Astrocyte of the cerebellum (primary cell): ENCODE data around the gene DENND10.
"Not testable (repeated sequence)": the region's sequence is repeated elsewhere in the genome, so short reads cannot be mapped to it uniquely, and the experiment has no call there.

ENCODE experiments used
- DNase-seq: peaks from one replicate; pipeline ENCODE4 v3.0.0-alpha.2; 2011; ENCODE audit warnings: low read depth
- H3K4me3 ChIP-seq: 2 replicates; pipeline ENCODE4 v1.5.1; 2011; ENCODE audit warnings: mild to moderate bottlenecking, low read depth, low read length, moderate library complexity
- in situ Hi-C: cut with HindIII; loops from 2 replicates; pipeline ENCODE4 v1.10.0; 2017; ENCODE audit warnings: low sequenced_read_pairs
- TF ChIP-seq, protein P1 (sequence below): IDR thresholded peaks from 2 replicates; pipeline ENCODE4 v1.5.1; 2012; ENCODE audit warnings: low read length, low read depth, moderate library complexity, mild to moderate bottlenecking; ENCODE audit errors: missing control alignments

The DENND10 gene

DNA sequence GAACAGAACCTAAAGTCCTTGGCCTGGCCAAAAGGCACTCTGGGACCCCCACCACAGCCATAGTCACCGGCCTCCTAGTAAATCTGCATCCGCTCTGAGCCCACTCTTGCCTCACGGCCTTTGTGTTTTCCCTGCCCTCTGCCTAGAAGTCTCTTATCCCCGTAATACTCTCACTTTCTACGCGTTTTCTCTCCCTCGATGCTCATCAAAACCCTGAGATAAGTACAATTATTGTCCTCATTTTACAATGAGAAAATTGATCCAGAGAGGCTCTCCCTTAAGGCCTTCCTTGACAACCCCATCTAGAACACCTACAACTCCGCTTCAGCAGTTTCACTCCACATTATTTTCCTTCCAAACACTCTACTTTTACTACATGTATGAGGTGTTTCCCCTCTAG, 63.1 kb downstream of the DENND10 start:
- no peak overlapping the region for H3K4me3 ChIP-seq
- in situ Hi-C loops = no loop called here
- no peak for DNase-seq
- TF ChIP-seq, protein P1, sequence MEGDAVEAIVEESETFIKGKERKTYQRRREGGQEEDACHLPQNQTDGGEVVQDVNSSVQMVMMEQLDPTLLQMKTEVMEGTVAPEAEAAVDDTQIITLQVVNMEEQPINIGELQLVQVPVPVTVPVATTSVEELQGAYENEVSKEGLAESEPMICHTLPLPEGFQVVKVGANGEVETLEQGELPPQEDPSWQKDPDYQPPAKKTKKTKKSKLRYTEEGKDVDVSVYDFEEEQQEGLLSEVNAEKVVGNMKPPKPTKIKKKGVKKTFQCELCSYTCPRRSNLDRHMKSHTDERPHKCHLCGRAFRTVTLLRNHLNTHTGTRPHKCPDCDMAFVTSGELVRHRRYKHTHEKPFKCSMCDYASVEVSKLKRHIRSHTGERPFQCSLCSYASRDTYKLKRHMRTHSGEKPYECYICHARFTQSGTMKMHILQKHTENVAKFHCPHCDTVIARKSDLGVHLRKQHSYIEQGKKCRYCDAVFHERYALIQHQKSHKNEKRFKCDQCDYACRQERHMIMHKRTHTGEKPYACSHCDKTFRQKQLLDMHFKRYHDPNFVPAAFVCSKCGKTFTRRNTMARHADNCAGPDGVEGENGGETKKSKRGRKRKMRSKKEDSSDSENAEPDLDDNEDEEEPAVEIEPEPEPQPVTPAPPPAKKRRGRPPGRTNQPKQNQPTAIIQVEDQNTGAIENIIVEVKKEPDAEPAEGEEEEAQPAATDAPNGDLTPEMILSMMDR = no peak

- in situ Hi-C loops = no loop called here
- no peak for DNase-seq
- no peak overlapping the region for H3K4me3 ChIP-seq
- TF ChIP-seq, protein P1 = no peak
Observed at GRCh38 chr10:119174109-119174508, 70.2 kb downstream of the DENND10 start.

DNA sequence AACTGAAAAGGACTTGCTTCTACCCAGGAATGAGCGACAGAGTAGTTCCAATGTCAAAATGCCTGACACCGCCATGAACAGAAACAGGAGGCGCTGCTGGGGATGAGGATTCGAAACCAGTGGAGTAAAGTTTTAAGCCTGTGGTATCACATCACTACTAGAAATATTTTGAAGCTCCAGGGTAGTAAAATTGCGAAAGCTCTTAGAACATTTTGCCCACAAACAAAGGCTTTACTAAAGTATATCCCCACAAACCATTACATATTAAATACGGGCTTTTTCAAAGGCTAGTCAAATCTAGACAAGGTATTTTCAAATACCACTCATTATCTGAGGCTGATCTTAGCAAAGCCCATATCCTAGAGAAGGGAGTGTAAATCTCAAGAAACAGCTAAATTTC, 72.3 kb downstream of the DENND10 start:
- DNase-seq = no peak
- no peak overlapping the region for H3K4me3 ChIP-seq
- in situ Hi-C loops = no loop called here
- TF ChIP-seq, protein P1 = no peak

DNA sequence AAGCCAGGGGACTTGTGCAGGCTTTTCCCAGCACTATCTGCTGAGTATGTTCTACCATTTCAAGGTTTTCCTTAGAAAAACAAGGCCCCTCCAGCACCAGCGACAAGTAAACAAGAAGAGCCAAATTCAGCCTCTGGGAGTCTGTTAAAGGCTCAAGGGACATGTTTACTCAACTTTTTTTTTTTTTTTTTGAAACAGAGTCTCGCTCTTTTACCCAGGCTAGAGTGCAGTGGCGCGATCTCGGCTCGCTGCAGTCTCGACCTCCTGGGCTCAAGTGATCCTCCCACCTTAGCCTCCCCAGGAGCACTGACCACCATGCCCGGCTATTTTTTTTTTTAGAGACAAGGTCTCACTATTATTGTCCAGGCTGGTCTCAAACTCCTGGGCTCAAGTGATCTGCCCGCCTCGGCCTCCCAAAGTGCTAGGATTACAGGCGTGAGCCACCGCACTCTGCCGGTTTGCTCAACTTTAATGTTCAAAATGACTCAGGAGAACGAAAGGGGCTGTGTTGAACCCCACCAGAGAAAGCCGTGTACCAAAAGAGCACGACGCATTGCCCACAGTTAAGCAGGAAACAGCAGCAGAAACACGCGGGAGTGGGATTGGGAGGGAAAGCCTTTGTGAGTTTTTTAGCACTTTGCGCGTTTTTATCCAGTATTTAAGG, 73.9 kb downstream of the DENND10 start:
- TF ChIP-seq, protein P1 = no peak
- peak overlapping the region; percentile 61 for H3K4me3 ChIP-seq
- DNase-seq = no peak
- in situ Hi-C loops = no loop called here

DNA sequence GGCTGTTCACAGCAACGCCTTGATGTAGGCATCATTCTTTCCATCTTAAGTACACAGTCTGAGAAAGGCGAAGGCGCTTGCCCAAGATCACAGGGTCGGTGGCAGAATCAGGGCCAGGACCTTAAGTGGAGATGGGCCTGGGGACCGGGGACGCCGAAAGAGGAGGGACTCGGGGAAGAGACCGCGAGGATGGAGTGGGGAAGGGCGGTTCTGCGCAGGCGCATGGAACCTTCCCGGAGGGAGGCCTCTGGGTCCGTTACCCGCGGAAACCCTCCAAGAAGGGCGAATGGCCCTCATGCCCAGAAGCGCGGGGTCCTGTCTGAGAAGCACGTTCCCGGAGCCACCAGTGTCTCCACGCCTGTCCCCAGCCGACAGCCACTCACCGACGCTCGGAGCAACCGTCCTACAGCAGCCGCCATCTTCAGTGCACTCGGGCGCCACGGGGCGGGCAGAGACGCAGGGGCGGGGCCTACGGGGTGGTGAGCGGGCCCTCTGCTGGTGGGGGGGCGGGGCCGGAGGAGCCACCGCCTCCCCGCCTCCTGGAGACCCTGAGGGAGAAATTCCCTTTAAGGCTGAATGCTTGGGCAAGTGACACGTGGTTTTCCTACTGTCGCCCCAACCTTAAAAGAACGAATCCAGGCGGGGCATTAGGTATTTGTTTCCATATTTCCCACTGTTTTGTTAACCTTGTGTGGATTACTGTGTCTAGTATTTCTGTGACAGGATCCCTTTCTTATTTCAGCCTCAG, 74.6 kb downstream of the DENND10 start, which contains the start of gene PRDX3:
Gene PRDX3, minus strand, starts transcription at position 441 of the 748 bp plus-strand sequence. Its CDS starts 22 bp downstream, at position 419.
- H3K4me3 ChIP-seq = peak within 1 kb of the TSS; percentile 61
- in situ Hi-C loops = no loop called here
- peak; percentile 60 for DNase-seq
- TF ChIP-seq, protein P1 = peak; percentile 14

GRCh38 chr10:119180850-119181400, 77.0 kb downstream of the DENND10 start:
- in situ Hi-C loops, H3K4me3 ChIP-seq, DNase-seq: not testable (repeated sequence)
